GM19455 (cell line): ENCODE data around the gene CAPZA1.
"Not testable (repeated sequence)": the region's sequence is repeated elsewhere in the genome, so short reads cannot be mapped to it uniquely, and the experiment has no call there.

Experiments
- ATAC-seq: cut with Tn5 transposase; IDR thresholded peaks from one replicate; pipeline ENCODE4 v1.9.1; 2021; ENCODE audit not compliant: unreplicated experiment

The CAPZA1 gene

DNA sequence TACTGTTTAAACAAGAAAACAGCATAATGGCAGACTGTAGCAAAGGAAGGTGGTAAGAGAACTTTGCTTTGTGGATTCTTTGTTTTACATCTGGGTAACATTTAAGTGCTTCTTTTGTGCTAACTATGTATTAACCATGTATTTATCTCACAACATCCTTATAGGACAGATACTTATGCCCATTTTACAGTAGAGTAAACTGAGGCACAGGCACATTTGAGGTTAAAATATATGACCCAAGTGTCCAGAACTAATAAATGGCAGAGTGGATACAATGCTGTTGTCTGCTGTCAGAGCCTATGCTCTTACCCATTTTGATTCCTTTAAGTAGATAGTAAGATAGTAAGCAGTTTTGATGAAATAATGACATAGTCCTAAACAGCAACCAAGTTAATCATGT, 7.3 kb downstream of the CAPZA1 start:
- no peak for ATAC-seq

DNA sequence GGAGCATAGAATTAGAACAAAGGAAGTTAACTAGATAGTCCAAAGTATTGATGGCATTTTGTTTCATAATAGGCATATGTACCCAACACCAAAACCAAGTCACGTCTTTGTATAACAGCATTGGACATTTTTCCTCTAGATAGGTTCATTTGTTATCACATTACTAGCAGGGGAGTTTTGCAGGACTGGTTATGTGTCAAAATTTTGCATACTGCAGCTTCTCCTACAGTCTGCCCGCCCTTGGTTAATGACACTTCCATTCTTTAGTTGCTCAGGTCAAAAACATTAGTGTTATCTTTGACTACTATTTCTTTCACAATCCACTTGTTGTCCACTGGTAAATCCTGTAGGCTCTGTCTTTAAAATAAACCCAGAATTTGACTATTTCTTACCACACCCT, 8.9 kb downstream of the CAPZA1 start:
- ATAC-seq = no peak

DNA sequence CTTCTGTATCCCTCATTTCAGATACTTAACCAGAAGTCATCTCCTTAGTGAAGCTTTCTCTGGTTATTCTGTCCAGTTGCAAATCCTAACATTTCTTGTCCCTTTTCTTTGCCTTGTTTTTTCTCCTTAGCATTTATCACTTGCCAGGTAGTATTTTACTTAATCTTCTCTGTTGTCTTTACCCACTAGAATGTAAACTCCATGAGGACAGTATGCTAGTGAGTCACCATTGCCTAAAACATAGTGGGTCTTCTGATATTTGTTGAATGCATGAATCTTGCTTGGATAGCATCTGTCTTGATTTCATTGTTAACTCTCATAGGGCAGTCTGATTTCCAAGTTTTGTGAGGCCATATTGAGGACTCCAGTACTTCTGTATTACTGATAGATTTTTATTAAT, 9.6 kb downstream of the CAPZA1 start:
- ATAC-seq = no peak

DNA sequence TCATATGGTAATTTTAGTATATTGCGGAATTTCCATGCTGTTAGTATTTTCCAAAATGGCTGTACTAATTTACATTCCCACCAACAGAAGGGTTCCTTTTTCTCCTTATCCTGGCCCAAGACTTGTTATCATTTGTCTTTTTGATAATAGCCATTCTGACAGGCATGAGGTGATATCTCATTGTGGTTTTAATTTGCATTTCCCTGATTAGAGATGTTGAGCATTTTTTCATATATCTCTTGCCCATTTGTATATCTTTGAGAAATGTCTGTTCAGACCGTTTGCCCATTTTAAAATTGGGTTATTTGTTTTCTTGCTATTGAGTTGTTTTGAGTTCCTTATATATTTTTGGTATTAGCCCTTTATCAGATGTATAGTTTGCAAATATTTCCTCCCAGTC, 14.0 kb downstream of the CAPZA1 start:
- ATAC-seq = no peak

DNA sequence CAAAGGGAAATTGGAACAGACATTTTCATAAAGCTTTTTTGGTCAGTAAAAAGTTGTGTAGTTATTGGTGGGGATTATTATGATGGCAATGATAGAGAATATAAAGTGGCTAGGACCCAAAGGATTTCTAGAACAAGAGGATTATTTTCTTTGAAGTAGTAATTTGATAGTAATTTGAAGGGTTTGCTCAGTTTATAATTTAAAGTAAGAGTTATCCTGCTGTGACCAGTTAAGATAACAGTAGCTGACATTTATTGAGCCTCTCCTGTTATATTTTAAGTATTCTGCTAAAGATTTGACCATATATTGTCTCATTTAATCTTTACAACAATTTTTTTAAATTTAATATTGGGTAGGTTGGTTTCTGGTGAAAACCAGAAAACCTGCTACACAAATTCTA, 14.7 kb downstream of the CAPZA1 start:
- no peak for ATAC-seq

DNA sequence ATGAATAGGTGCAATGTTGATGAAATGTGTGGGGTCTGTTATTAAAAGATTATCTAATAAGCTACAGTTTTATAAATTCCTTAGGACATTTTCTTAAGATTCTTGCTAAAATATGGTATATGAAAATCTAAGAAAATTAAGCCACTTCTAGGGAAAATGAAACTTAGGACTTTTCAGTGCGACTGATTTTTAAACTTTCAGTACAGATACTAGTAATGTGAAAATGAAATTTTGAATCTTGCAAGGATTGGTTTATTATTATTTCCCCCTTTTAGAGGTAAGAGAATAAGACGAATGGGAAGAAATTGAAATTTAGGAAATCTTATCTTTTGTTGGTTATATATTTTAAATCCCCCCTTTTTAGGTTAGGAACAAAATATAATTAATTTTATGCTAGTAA, 16.4 kb downstream of the CAPZA1 start:
- no peak for ATAC-seq

DNA sequence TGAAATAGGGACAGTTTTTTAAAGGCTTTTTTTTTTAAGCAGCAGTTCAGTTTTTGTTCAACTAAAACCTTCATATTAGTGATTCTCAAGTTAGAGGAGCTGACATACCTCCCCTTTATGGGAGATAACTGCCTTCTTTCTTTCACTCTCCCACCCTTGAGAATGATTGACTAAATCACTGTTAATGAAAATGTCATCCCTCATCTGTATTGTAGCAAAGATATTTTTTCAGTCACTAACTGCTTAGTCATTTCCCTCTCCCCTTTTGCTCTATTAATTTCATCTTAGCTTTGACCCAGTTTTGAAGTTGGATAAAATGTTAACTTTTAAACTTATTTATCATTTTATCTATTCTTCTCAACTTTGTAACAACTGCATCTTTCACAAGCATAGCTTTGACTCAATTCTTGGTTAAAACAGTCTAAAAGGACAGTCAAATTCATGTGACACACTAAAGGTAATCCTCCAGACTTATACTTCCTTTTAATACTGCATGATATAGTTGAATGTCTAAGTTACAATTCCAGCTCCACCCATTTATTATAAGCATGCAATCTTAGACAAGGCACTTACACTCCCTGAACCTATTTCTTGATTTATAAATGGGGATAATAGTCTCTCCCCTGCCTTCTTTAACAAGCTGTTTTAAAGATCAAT, 17.1 kb downstream of the CAPZA1 start:
- ATAC-seq = no peak

DNA sequence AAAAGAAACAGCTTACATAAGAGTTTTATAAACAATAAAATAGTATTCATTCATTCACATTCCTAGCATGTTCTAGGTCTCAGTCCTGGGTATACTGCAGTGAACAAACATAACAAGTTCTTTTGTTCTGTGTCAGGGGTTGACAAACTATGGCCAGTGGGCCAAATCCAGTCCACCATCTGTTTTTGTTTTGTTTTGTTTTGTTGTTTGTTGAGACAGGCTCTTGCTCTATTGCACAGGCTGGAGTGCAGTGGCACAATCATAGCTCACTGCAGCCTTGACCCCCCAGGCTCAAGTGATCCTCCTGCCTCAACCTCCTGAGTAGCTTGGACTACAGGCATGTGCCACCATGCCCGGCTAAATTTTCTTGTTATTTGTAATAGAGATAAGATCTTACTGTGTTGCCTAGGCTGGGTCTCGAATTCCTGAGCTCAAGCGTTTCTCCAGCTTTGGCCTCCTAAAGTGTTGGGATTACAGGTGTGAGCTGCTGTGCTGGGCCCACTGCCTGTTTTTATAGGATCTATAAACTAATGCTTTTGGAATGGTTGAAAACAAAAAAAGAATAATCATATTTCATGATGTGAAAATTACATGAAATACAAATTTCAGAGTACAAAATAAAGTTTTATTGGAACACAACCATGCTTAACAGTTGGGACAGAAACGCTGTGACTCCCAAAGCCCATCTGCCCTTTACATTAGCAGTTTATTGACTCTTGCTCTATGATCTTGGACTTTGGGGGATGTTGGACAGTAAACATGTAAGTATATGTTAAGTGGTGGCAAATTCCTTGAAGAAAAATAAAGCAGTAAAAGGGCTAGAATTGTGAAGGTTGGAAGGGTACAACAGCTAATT, 17.9 kb downstream of the CAPZA1 start:
- ATAC-seq = no peak

DNA sequence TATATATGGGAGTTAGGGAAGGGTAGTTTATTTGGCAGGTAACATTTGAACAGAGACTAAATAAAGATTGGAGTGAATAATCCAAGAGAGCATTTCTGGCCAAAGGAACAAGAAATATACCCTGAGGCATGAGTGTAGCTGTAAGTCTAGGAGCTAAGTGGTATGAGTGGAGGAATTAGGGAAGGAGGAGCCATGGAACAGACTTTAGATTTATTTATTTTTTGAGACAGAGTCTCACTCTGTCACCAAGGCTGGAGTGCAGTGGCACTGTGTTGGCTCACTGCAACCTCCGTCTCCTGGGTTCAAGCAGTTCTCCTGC, 18.4 kb downstream of the CAPZA1 start:
- ATAC-seq = no peak

DNA sequence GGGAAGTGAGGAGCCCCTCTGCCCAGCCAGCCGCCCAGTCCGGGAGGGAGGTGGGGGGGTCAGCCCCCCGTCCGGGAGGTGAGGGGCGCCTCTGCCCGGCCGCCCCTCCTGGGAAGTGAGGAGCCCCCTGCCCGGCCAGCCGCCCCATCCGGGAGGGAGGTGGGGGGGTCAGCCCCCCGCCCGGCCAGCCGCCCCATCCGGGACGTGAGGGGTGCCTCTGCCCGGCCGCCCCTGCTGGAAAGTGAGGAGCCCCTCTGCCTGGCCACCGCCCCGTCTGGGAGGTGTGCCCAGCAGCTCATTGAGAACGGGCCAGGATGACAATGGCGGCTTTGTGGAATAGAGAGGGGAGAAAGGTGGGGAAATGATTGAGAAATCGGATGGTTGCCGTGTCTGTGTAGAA, 20.8 kb downstream of the CAPZA1 start:
- not testable (repeated sequence) for ATAC-seq

DNA sequence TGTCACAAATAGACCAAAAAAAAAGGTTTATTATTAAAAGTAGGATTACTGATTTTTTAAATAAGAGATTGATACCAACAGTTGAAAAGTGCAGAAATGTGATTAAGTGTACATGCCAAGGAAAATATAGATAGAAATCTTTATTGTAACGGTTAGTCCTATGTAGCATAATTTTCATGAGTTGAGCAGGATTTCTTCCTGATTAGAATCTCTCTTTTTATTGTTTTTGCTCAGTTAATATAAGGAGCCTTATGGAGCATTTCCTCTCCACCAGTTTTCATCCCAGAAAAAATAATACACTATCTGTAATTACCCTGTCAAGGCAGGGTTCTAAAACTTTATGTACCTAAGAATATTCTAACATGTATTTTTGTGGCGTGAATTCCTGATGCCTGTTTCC, 23.4 kb downstream of the CAPZA1 start:
- ATAC-seq = no peak

DNA sequence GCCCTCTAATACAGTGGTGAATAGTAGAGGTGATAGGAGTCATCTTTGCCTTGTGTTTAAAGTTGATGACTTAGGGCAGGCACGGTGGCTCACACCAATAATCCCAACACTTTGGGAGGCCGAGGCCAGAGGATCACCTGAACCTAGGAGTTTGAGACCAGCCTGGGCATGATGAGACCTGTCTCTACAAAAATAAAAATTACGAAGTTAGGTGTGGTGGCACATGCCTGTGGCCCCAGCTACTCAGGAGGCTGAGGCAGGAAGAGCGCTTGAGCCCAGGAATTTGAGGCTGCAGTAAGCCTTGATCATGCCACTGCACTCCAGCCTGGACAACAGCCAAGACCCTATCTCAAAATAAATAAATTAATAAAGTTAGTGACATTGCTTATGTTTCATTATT, 26.6 kb downstream of the CAPZA1 start:
- ATAC-seq = no peak

DNA sequence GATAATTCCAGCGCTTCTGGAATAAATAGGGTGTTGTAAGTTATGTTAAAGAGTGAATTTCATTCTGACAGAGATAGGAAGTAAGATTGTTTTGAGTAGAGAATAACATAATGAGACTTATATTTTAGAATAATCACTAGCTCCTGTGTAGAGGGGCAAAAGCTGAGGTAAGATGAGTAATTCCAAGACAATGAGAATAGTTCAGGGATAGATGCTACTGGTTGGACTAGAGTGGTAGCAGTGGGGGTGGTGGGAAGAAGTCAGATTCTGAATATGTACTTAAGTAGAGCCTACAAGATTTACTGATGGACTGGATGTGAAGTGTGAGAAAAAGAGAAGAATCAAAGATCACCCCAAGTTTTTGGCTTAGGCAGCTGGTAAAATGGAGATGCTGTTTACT, 31.6 kb downstream of the CAPZA1 start:
- no peak for ATAC-seq

DNA sequence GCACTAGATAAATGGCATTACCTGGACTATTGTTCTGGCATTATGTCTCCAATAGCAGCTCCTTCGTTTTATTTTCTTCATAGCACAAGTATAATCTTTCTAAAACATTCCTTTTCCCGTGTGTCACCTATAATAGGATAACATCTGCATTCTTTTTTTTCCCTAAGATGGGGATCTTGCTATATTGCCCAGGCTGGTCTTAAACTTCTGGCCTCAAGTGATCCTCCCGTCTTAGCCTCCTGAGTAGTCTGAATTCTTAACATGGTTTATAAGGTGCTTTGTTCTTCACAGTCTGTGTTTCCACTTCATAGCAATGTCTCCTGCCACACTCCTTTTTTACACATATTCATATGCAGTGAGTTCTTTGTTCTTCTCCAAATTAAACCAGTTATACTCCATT, 46.2 kb downstream of the CAPZA1 start:
- ATAC-seq = no peak

DNA sequence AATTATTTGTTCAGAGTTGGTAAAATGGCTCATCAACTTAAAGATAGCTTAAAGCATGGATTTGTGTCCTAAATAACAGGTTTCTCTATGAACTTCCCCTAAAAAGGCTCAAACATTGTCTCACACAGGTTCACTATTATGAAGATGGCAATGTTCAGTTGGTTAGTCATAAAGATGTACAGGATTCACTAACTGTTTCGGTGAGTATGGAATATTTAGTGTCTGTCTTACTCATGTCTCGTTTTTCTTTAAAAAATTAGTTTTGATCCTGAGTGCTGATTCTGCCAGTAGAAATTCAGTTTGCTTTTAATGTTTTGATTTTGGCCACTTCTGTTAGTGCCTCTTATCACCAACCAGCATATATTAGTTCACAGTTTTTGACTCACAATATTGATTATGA, 47.3 kb downstream of the CAPZA1 start:
- ATAC-seq = no peak

DNA sequence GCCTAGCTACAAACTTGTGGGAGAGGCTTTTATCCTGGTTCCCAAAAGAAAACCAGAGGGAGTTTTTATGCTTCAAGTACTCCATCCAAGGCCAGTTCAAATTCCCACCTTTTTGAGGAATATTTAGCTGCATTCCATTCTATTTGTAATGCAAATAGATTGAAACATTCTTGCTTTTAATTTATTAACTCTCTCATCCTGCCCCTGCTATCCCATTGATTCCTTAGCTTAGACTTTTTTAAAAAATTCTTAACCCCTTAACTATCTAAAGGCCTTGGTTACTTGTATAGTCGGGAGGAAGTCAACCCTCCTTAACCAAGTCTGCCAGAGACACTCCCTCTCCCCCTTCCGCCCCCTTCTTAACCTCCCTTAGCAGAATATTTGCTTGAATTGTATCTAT, 52.4 kb downstream of the CAPZA1 start:
- ATAC-seq = no peak

DNA sequence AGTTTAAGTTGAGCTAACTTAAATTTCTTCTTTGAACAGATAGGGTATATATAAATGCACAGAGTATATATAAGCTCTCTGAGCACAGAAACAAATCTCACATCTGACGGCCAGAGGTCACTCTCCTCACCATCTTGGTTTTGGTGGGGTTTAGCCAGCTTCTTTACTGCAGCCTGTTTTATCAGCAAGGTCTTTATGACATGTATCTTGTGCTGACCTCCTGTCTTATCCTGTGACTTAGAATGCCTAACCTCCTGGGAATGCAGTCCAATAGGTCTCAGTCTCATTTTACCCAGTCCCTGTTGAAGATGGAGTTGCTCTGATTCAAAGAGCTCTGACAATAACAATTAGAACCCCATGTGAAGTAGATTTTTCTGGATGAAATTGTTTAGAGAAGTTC, 53.2 kb downstream of the CAPZA1 start:
- ATAC-seq = no peak

DNA sequence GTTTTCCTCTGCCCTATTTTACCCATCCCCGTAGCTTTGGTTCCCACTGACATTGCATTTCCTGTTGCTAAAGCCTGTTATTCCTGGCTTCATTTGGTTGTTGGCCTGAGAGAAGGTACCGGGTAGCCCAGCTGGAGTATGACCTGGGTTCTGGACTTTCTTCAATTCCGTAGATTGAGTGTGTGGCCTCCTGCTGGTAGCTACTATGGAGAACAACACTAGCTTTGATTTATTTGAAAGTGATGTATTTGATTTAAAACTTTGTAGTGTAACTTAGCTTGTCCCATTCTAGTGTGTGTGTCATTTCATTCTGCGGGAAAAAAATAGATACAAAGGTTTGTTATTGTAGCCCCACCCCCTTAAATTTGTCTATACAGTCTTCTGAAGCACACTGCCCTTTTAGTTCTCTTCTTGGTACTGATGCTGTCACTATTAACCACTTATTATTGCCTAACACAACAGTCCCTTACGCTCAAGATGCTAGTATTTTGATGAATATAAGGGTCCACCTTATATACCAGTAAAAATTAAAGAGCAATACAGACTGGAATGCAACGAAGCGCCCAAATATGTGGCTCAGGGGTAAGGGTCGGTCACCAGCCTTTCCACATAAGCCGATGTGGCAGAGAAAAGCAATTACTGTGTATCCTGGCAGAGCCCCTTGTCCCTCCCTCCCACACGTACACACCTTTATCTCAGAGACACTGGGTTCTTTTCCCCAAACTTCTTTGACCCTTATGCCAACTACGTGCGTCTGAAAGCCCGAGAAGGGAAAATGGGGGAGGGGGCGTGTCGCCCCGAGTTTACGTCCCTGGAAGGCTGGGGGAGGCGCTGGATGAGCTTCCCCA, 54.2 kb downstream of the CAPZA1 start:
- peak; percentile 6 for ATAC-seq

DNA sequence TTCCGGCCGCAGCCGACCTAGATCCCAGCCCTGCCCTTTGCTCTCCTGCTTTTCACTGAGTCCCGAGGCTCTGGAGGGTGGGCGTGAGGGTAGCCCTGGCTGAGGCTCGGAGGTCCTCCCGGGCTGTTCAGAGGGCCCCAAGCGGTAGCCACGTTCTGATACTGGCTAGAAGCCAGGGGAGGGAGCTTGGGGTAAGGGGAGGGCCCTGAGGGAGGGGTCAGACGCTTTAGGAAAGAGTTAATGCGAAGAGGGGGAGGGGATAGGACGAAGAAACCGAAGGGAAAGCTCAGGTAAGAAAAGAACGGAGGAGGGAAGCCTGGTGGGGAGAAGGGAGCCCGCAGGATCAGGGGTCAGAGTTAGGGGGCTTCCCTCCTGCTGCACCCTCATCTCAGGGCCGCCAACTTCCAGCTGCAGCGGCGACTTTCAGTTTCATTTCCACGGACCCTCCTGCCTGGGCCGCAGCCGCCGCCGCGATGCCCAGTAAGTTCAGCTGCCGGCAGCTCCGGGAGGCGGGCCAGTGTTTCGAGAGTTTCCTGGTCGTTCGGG, 54.9 kb downstream of the CAPZA1 start, which contains the start of gene MOV10:
Gene MOV10 (plus strand): TSS at position 220 of the 546 bp plus-strand sequence. CDS start 254 bp downstream, at position 474.
- ATAC-seq = peak; percentile 78

DNA sequence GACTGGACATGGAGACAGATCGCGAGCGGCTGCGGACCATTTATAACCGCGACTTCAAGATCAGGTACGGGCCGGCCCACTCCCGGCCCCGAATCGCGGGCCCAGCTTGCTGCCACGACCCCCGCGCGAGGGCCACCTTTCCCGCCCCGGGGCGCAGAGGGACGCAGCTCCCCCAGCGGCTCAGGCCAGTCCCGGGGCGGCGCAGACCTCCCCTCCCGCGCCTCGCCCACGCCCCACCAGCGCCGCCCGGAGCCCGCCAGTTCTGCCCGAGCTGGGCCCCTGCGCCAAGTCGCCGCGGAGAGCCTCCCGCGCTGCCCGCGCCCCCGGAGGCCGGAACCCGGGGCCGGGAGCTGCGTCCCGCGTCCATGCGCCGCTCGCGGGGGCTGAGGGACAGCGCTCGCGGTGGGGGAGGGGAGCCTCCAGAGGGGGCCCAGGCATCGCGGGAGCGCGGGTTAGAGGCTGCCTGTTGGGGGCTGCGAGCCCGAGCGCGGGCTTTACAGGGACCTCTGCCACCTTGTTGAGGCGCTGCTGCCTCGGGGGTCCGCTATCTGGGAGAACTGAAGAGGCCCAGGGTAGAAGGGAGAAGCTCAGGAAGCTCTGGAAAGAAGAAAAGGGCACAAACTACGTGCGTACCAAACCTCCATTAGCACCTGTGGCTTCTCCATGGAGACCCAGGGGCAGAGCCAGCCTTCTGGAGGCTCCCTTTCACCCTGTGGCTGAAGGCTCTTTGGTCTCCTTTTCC, 55.5 kb downstream of the CAPZA1 start:
- peak; percentile 44 for ATAC-seq
